Activated naive CD4-positive, alpha-beta T cell treated with anti-CD3 and anti-CD28 coated beads, Interleukin-2, amount 50 U/mL, for 24 hours (primary cell): Measurements from ENCODE around the gene CAPN5.
A peak's percentile ranks its signal among the peaks of the same experiment; 100 is the strongest.

Experiments
- H3K27ac Mint-ChIP-seq: one replicate; pipeline ENCODE4 v1.8.0; 2021; ENCODE audit warnings: mild to moderate bottlenecking, mixed read lengths
- H3K27me3 Mint-ChIP-seq: one replicate; pipeline ENCODE4 v1.8.0; 2021; ENCODE audit warnings: mixed read lengths
- H3K36me3 Mint-ChIP-seq: one replicate; pipeline ENCODE4 v1.8.0; 2021; ENCODE audit warnings: mixed read lengths
- H3K4me1 Mint-ChIP-seq: one replicate; pipeline ENCODE4 v1.8.0; 2021; ENCODE audit warnings: mixed read lengths
- H3K4me3 Mint-ChIP-seq: one replicate; pipeline ENCODE4 v1.8.0; 2021; ENCODE audit warnings: mild to moderate bottlenecking, mixed read lengths
- H3K9me3 Mint-ChIP-seq: one replicate; pipeline ENCODE4 v1.8.0; 2021; ENCODE audit warnings: mixed read lengths

CAPN5 gene

DNA sequence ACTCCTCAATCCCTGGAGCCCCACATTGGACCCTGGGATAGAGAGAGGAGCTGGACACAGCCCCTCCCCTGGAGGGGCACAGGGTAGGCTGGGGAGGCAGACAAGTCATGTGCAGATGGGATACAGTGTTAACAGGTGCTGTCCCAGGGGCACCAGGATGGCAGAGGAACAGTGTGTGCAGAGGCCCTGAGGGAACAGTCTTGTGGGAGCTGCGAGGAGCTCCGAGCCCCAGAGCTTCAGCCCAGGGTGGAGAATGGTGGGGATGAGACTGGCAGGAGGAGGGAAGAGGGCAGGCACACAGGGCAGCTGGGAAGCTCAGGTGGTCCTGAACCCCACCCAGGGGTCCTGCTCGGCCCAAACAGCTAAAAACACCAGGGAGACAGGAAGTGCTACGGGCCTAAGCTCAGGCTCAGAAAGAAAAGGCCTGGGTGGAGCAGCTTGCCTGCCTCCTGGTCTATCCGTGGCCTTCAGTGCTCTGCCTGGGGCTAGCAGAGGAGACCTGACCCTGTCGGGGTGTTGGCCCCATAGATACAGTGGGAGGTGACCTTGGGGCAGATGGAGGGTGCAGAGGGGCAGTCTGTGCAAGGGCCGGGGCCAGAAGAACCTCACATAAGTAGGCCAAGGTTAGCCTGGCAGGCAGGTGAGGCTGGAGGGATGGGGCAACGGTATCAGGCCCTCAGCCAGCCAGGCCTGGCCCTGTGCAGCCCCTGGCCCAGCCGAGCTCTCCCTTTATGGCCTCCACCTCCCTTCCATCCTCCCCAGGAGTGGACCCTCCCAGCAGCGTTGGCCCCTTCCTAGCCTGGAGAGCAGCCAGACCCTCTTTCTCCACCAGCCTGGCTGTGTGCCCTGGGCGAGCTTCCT is 15.4 kb downstream of the CAPN5 start:
- peak overlapping the region; percentile 79 for H3K4me3 Mint-ChIP-seq
- peak overlapping the region; percentile 98 for H3K27ac Mint-ChIP-seq
- no peaks in the 10 kb centered on the region for H3K27me3 Mint-ChIP-seq
- peaks cover 21% of the 10 kb centered on the region for H3K4me1 Mint-ChIP-seq
- no peaks in the 10 kb centered on the region for H3K9me3 Mint-ChIP-seq
- peaks cover 3% of the 10 kb centered on the region for H3K36me3 Mint-ChIP-seq

DNA sequence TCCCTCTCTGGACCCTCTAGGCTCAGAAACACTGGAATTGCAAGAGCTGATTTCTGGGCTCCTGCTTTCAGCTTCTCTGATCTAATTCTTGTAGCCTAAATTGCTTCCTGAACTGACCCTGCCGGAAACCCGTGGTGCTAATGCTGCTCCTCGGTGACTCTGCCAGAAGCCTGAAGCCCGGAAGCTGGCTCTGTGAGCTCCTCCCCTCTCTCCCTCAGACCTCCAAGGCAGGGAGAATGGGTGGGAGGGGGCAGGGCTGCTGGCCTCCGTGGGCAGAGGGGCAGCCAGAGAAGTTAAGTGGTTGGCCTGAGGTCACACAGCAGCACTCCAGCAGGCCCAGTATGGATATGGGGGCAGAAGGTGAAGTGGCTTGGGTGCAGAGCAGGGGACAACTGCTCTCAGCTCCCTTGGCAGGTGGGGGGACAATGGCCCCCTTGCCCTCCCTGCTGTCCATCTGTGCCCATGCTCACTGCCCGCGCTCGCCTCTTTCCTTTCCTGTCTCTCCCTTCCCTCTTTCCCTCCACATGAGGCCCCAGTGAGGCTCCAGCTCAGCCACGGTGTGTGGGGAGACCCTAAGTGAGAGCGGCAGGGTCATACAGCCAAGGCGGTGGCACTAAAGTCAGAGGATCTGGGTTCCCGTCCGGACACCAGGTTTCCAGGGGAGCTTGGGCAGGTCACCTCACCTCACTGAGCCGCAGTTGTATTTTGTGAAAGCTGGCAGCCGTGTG is 16.2 kb downstream of the CAPN5 start:
- Mint-ChIP-seq H3K27ac (peak overlapping the region; percentile 98), H3K9me3 (no peaks in the 10 kb centered on the region), H3K4me1 (peaks cover 21% of the 10 kb centered on the region), H3K27me3 (no peaks in the 10 kb centered on the region), H3K4me3 (peak overlapping the region; percentile 79), H3K36me3 (peaks cover 3% of the 10 kb centered on the region)

DNA sequence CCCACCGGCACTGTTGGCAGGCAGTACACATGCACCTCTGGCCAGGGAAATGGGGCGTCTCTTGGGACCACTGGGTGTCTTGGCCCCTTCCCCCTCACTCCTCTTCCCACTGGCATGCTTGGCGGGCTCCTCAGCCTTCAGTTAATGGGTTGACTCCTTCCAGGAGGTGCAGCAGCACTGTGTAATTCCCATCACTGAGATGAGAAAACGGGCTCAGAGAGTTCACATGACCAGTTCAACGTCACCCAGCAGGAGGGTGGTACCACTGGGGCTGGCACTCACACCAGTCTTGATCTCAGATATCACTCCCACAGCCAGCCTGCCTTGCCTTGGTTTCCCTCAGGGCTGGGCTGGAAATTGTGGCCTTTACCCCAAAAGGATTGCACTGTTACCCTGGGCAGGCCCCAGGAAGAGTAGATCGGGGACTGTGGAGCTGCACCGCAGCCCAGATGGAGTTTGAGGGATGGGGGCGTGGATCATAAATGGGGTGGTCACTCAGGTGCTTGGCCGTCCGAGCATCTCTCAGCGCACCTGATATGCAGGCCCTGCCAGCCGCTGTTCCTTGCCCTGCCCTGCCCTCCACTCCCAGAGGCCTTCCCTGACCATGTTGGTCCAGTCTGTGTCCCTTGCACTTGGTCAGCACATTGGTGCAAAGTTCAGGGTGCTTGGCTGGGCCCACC is 16.9 kb downstream of the CAPN5 start:
- H3K36me3 Mint-ChIP-seq, result peaks cover 1% of the 10 kb centered on the region
- H3K4me1 Mint-ChIP-seq, result peaks cover 21% of the 10 kb centered on the region
- H3K4me3 Mint-ChIP-seq, result no peak overlapping the region
- no peaks in the 10 kb centered on the region for H3K9me3 Mint-ChIP-seq
- peak overlapping the region; percentile 98 for H3K27ac Mint-ChIP-seq
- no peaks in the 10 kb centered on the region for H3K27me3 Mint-ChIP-seq

DNA sequence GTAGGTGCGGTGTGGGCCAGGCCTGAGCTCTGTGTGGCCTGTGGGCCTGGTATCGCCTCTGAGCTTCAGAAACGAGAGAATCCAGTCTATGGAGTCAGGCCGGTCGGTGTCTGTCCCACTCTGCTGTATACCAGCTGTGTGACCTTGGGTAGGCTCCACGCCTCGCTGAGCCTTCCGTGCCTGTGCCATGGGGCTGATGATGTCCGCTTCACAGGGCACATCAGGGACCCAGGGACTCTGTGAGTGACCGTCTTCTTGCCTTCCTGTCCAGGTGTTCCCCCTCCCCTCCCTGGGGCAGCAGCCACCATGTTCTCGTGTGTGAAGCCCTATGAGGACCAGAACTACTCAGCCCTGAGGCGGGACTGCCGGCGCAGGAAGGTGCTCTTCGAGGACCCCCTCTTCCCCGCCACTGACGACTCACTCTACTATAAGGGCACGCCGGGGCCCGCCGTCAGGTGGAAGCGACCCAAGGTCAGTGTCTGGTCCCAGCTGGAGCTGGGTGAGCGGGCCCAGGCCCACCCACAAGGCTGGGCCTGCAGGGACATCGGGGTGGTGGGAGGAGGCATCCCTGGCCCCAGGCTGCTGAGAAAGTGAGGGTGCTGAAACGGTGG is 17.9 kb downstream of the CAPN5 start:
- peaks cover 21% of the 10 kb centered on the region for H3K4me1 Mint-ChIP-seq
- H3K36me3 Mint-ChIP-seq, result no peaks in the 10 kb centered on the region

DNA sequence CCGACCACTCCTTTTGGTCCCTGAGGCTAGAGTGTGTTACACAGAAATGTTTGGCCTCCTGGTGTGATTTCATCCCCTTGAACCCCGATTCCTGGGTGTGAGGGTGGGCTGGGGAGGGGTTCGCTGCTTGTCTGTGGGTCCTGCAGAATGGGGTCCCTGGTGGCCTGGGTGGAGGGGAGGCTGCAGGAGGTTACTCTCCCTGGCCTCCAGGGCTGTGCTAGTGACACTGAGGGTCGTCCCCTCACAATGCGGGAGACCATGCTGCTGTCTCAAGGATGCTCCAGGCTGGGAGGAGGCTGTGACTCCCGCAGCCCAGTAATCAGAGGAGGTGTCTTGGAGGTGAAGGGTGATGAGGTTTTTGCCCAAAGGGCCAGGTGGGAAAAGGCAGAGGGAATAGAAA is 18.9 kb downstream of the CAPN5 start:
- Mint-ChIP-seq H3K27ac (no peak overlapping the region), H3K27me3 (no peaks in the 10 kb centered on the region), H3K4me3 (no peak overlapping the region), H3K4me1 (peaks cover 21% of the 10 kb centered on the region), H3K9me3 (no peaks in the 10 kb centered on the region), H3K36me3 (no peaks in the 10 kb centered on the region)

More for the DNA sequence above, 17.9 kb downstream of the CAPN5 start:
- Mint-ChIP-seq H3K27ac (no peak overlapping the region), H3K4me3 (no peak overlapping the region), H3K27me3 (no peaks in the 10 kb centered on the region), H3K9me3 (no peaks in the 10 kb centered on the region)

DNA sequence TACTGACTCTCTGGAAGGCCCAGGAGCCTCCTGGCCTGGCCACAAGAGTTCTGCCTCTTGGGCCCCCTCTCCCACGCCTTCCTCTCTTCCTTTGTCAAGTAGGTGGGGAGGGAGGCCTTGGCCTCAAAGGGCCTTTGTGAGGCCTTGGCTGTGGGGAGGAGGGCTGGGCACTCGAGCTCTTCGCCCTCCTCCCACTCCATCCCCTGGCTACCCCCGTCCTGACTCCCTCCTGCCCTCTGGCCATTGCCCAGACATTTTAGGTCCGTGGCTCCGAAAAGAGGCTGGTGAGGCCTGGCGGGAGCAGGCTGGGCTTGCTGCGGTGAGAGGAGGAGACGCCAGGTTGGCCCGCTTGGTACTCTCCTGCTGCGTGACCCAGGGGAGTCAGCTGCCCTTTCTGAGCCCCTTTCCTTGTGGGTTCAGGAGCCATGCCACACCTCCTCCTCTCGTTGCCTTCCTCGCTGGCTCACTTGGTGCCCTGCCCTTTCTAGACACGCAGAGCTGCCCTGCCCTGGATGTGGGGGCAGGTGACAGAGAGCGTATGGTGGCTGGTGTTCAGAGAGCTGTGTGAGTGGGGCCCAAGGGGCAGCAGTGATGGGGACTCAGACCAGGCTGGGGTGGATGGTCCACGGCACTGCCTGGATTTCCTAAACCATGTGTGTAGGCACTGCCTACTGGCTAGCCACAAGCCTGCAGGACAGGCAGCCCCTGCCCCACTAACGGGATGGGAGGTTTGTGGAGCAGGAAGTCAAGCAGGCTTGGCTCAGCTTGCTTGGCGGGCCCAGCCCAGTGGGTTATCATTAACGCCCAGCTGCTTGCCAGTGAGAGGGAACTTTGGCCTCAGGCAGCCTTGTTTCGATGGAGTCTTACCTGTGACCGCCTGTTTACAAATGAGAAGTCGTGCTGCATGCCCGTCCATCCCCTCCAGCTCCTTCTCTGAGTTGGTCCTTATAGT is 20.0 kb downstream of the CAPN5 start:
- Mint-ChIP-seq H3K9me3 (no peaks in the 10 kb centered on the region), H3K4me3 (no peak overlapping the region), H3K27ac (no peak overlapping the region), H3K4me1 (peaks cover 24% of the 10 kb centered on the region), H3K36me3 (no peaks in the 10 kb centered on the region), H3K27me3 (no peaks in the 10 kb centered on the region)

DNA sequence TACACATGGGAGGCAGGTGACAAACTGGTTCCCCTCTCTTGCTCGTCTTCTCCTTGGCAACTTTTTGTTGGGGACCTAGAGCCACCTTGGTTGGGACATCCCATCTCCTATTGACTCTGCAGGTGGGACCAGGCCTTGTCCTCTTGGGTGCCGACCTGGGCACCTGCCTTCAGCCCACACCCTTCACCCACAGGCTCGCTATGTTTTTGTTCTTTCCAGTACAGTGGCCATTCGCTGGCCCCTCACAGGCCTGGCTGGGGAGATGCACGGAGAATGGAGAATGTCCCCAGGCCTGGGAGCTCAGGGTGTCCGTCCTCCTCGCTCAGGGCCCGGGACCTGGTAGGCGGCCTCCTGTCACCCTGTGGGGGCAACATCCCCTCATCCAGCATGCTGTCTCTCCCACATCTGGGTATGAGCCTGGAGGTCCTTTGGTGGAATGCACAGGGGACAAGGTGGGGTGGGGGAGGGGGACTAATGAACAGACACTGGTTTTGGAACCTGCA is 21.0 kb downstream of the CAPN5 start:
- Mint-ChIP-seq H3K4me3 (no peak overlapping the region), H3K36me3 (no peaks in the 10 kb centered on the region), H3K27ac (no peak overlapping the region), H3K9me3 (no peaks in the 10 kb centered on the region), H3K27me3 (no peaks in the 10 kb centered on the region), H3K4me1 (peaks cover 14% of the 10 kb centered on the region)

DNA sequence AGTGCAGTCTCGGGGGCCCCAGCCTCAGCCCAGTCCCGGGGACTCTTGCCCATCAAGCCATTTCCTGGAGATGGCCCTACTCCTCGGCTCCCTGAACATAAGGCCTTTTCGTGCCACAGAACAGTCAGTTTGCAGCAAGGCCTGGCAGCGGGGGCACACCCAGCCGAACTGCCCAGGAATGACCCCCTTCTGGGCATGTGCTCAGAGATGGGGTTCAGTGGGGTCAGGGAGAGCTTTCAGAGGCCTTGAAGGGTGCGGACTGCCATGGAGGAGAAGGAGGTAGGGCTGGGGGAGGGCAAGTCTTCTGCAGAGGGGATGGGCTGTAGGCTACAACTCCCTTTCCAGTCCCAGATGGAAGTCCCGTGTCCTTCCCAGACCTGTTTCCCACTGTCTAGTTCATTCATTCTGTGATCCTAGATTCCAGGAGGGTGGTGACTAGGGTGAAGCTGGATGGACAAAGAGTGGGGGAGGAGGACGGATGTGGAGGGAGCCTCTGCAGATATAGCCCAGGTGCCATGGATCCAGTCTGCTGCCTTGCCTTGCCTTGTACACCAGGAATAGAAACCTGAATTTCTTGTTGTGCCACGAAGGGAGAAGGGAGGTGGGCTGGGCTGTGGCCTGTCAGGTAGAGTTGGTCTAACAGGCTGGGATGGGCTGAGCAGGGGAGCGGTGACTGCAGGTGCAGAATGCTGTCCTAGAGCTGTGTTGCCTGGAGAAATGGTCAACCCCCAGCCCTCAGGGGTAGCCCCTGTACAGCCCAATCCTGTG is 21.6 kb downstream of the CAPN5 start:
- H3K9me3 Mint-ChIP-seq, result no peaks in the 10 kb centered on the region
- peaks cover 8% of the 10 kb centered on the region for H3K4me1 Mint-ChIP-seq
- no peaks in the 10 kb centered on the region for H3K27me3 Mint-ChIP-seq
- no peak overlapping the region for H3K27ac Mint-ChIP-seq
- H3K4me3 Mint-ChIP-seq, result no peak overlapping the region
- no peaks in the 10 kb centered on the region for H3K36me3 Mint-ChIP-seq

DNA sequence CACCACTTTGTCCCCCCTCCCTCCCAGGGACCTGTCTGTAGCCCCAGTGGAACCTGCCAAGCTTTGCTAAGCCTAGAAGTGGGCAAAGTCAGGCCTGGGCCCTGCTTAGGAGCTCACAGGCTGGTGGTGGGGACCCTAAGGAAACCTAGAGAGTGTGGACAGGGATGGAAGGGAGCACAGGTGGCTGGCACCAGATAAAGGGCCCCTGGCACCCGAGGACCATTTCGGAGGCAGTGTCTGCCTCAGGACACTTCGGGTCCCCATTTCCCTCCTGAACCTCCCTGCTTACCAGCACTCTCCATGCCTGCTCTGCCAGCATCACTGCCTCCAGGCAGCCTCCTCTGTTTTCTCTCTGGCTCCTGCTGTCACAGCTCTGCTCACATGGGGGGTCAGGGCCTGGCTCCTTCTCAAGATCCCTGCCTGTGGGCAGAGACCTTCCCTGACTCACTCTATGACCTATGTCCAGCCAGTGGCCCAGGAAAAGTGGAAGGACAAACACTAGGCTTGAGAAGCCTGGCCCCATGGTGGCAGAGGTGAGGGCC is 22.3 kb downstream of the CAPN5 start:
- no peaks in the 10 kb centered on the region for H3K36me3 Mint-ChIP-seq
- H3K27me3 Mint-ChIP-seq, result no peaks in the 10 kb centered on the region
- no peak overlapping the region for H3K4me3 Mint-ChIP-seq
- no peaks in the 10 kb centered on the region for H3K9me3 Mint-ChIP-seq
- H3K27ac Mint-ChIP-seq, result no peak overlapping the region
- peaks cover 4% of the 10 kb centered on the region for H3K4me1 Mint-ChIP-seq

DNA sequence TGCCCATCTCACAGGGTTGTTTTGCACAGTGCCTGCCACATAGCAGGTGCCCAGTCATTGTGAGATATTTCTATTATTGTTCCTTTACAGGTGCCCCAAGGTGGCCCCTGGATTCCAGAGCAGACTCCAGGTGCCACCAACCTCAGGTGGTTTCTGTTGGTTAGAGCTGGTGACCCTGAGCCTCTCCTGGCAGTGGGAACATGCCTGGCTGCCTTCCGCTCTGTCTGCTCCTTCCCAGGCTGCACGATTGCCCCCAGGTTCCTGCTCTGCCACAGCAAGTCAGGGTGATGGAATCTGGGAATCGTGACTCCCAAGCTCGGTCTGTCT is 23.2 kb downstream of the CAPN5 start:
- Mint-ChIP-seq H3K9me3 (no peaks in the 10 kb centered on the region), H3K4me1 (peaks cover 4% of the 10 kb centered on the region)

DNA sequence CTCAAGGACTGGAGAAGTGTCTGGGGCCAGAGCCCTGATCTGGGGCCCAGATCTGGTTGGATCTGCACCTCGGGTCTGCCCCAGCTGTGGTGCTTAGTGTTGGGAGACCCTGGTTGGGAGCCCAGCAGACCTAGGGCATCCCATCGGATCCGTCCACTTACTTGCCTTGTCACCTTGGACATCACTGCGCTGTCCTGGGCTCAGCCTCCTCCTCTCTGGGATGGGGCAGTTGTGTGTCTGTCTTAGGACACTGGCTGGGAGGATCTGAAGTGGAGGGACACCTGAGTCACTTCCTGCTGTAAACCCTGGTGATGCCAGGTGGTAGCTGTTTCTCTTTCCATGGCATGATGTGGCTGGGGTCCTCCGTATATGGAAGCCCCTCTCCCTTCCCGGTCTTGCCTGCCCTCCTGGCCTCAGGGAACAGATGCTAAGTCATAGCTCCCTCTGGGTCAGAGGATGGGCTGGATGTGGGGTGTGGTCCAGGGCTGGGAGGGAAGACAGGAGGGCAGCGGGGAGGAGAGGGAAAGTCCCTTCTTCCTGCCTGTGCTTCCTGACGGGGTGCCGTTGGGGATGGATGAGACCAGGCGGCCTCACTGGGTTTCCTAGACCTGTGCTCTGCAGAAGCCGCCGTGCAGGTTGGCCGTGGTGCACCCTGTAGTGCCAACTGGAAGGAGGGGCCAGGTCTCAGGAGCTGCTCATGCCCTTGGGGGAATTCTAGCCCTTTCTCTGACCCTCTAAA is 23.8 kb downstream of the CAPN5 start:
- H3K4me1 Mint-ChIP-seq, result peaks cover 4% of the 10 kb centered on the region
- H3K4me3 Mint-ChIP-seq, result no peak overlapping the region

More for the DNA sequence above, 23.2 kb downstream of the CAPN5 start:
- Mint-ChIP-seq H3K36me3 (no peaks in the 10 kb centered on the region), H3K4me3 (no peak overlapping the region), H3K27ac (no peak overlapping the region), H3K27me3 (no peaks in the 10 kb centered on the region)

DNA sequence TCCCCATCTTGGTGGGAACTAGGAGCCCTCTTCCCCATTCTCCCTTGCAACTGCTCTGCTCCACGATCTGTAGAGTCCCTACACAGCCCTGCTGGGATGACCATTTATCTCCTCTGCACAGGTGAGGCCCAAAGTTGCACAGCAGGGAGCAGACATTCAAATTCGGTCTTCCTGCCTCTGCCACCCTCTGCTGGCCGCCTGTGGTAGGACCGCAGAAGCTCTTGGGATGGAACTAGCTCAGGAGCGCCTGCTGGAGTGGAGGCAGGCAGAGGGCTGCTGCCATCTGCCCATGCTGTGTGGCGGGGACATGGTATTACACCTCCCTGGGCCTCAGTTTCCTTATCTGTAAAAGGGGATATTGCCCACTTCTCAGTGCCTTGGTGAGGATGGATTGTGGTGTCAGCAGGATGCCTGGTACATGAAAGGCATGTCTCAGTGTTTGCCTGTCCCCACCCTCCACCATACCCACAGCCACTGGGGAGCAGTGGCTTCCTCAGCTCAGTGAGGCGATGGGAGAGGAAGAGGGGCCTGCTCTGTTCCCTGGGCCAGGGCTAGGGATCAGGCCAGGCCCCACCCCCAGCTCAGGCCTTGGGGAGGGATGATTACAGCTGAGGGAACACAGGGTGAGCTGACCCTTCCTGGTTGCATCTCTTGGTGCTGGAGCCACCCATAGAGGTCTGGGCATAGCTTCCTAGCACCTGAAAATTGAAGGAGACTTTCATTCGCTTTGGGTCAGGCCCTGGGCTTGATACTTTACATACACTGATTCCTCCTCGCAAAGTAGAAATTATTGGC is 24.6 kb downstream of the CAPN5 start:
- H3K4me3 Mint-ChIP-seq, result no peak overlapping the region

More for the DNA sequence above, 23.8 kb downstream of the CAPN5 start:
- H3K36me3 Mint-ChIP-seq, result no peaks in the 10 kb centered on the region
- no peaks in the 10 kb centered on the region for H3K27me3 Mint-ChIP-seq
- H3K9me3 Mint-ChIP-seq, result no peaks in the 10 kb centered on the region
- H3K27ac Mint-ChIP-seq, result no peak overlapping the region

DNA sequence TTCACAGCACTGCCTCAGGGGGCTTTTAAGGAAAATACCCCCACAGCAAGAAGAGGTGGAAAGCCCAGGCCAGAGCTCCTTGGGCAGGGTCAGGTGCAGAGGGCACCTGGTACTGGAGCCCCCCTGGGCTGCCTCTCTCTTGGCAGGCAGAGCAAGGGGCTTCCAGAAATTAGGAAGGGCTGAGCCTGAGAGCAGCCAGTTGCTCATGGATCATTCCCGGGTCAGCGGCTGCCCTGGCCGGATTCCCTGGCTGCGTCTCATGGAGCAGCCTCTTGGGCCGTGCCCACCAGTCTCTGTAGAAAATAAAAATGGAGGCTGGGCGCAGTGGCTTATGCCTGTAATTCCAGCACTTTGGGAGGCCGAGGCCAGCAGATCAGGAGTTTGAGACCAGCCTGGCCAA is 25.6 kb downstream of the CAPN5 start:
- H3K27me3 Mint-ChIP-seq, result no peaks in the 10 kb centered on the region
- no peaks in the 10 kb centered on the region for H3K9me3 Mint-ChIP-seq
- peaks cover 4% of the 10 kb centered on the region for H3K4me1 Mint-ChIP-seq
- H3K36me3 Mint-ChIP-seq, result no peaks in the 10 kb centered on the region
- H3K27ac Mint-ChIP-seq, result no peak overlapping the region
- no peak overlapping the region for H3K4me3 Mint-ChIP-seq

More for the DNA sequence above, 24.6 kb downstream of the CAPN5 start:
- H3K4me1 Mint-ChIP-seq, result peaks cover 4% of the 10 kb centered on the region
- H3K27ac Mint-ChIP-seq, result peak overlapping the region; percentile 55
- no peaks in the 10 kb centered on the region for H3K27me3 Mint-ChIP-seq
- H3K36me3 Mint-ChIP-seq, result no peaks in the 10 kb centered on the region
- no peaks in the 10 kb centered on the region for H3K9me3 Mint-ChIP-seq
